ENCODE data around the gene NFATC1.
A peak's percentile ranks its signal among the peaks of the same experiment; 100 is the strongest.

NFATC1 gene

DNA sequence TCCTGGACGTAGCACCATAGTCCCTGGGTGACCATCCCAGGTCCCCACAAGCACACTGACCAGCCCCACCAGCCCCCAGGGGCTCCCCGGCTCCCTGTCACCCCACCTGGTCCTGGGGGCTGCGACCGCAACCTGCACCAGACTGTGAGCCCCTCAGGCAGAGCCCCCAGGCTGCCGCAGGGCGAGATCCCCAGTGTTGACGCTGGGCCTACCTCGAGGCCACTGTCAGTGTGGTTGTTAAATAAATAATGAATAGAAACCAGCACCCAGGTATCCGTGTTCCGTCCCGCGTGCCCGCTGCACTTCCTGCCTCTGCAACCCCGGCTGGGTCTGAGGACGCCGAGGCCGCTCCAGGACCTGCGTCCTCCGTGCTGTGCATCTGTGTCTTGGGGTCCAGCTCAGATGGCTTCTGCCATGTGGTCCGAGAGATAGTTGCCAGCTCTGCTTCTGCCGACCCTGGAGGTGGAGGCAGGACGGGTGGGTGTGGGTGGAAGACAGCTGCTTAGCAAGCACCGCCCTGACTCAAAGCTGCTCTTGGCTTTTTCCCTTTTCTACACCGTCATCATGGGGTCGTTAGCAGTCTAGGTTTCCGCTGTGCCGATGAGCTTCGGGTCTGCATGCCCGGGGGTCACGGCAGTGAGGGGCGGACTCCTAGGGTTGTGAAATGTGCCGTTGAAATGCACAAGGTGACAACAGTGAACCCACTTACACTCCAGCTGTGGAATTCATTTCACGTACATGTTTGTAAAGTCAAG lies 74.2 kb downstream of the NFATC1 start:
- H3K14ac ChIP-seq (ENCODE audit: low read length): no peak overlapping the region
- H3K36me3 ChIP-seq (replicated peaks in 1 of 2; ENCODE audit: control insufficient read depth in 2 of 2, insufficient read depth in 2 of 2, low read length in 2 of 2): peaks cover 0 to 3% of the 10 kb centered on the region in 2 donors
- no peak overlapping the region for H4K91ac ChIP-seq (ENCODE audit: low read depth, low read length, poor library complexity)
- H2BK15ac ChIP-seq (ENCODE audit: low read length): no peak overlapping the region
- H2AFZ ChIP-seq (ENCODE audit: low read length): no peak overlapping the region
- H2BK5ac ChIP-seq (ENCODE audit: low read length): peak overlapping the region; percentile 83
- peak overlapping the region; percentile 27 for H3K9ac ChIP-seq (ENCODE audit: low read depth, low read length, poor library complexity)
- peak overlapping the region; percentile 16 for H3K23ac ChIP-seq (ENCODE audit: low read depth, low read length, poor library complexity)
- peak overlapping the region; percentile 16 for H2BK120ac ChIP-seq (ENCODE audit: low read depth, low read length)
- no peaks in the 10 kb centered on the region for H3K9me3 ChIP-seq (replicated peaks in 1 of 2; ENCODE audit: control insufficient read depth in 2 of 2, insufficient read depth in 1 of 2, low read depth in 1 of 2, low read length in 2 of 2)
- H3K4me3 ChIP-seq (ENCODE audit: low read length in 2 of 2): no peak overlapping the region
- H3K18ac ChIP-seq (ENCODE audit: low read length): peak overlapping the region; percentile 1
- peak overlapping the region; percentile 96 for H2AK5ac ChIP-seq (ENCODE audit: low read depth, low read length)
- H3K27ac ChIP-seq (replicated peaks; ENCODE audit: low read length): no peak overlapping the region
- no peak overlapping the region for H3K4ac ChIP-seq (ENCODE audit: low read length)
- H3K27me3 ChIP-seq (ENCODE audit: control insufficient read depth in 3 of 3, insufficient read depth in 3 of 3, low read depth in 1 of 3, low read length in 3 of 3): no peaks in the 10 kb centered on the region
- no CpG with 5 or more reads among the region's 33 CpGs for WGBS, 2 donors (ENCODE audit: extremely low coverage in 2 of 2, insufficient read length in 2 of 2, insufficient replicate concordance in 1 of 2)
- DNase-seq (ENCODE audit: low spot score): no peak
- H2BK12ac ChIP-seq (ENCODE audit: low read length): no peak overlapping the region
- H3K4me1 ChIP-seq (ENCODE audit: control insufficient read depth in 2 of 2, insufficient read depth in 1 of 2, low read depth in 1 of 2, low read length in 2 of 2): peaks cover 2 to 15% of the 10 kb centered on the region in 2 donors
- no peak overlapping the region for H3K4me2 ChIP-seq (ENCODE audit: insufficient read depth, low read length, poor library complexity, severe bottlenecking)
- H3K79me1 ChIP-seq (ENCODE audit: low read depth, low read length): no peaks in the 10 kb centered on the region
- H4K8ac ChIP-seq (ENCODE audit: low read depth, low read length): no peak overlapping the region

- peak overlapping the region; percentile 37 for H3K23ac ChIP-seq (ENCODE audit: low read depth, low read length, poor library complexity)
- no peak overlapping the region for H3K27ac ChIP-seq (replicated peaks; ENCODE audit: low read length)
- no peak overlapping the region for H2BK15ac ChIP-seq (ENCODE audit: low read length)
- no peak for DNase-seq (ENCODE audit: low spot score)
- peaks cover 1 to 10% of the 10 kb centered on the region in 2 donors for H3K4me1 ChIP-seq (ENCODE audit: control insufficient read depth in 2 of 2, insufficient read depth in 1 of 2, low read depth in 1 of 2, low read length in 2 of 2)
- H2AFZ ChIP-seq (ENCODE audit: low read length): no peak overlapping the region
- H3K18ac ChIP-seq (ENCODE audit: low read length): peak overlapping the region; percentile 90
- H3K9ac ChIP-seq (ENCODE audit: low read depth, low read length, poor library complexity): no peak overlapping the region
- H3K36me3 ChIP-seq (replicated peaks in 1 of 2; ENCODE audit: control insufficient read depth in 2 of 2, insufficient read depth in 2 of 2, low read length in 2 of 2): peaks cover 0 to 3% of the 10 kb centered on the region in 2 donors
- H3K9me3 ChIP-seq (replicated peaks in 1 of 2; ENCODE audit: control insufficient read depth in 2 of 2, insufficient read depth in 1 of 2, low read depth in 1 of 2, low read length in 2 of 2): no peaks in the 10 kb centered on the region
- no CpG with 5 or more reads among the region's 21 CpGs for WGBS, 2 donors (ENCODE audit: extremely low coverage in 2 of 2, insufficient read length in 2 of 2, insufficient replicate concordance in 1 of 2)
- no peak overlapping the region for H4K91ac ChIP-seq (ENCODE audit: low read depth, low read length, poor library complexity)
- H3K4me2 ChIP-seq (ENCODE audit: insufficient read depth, low read length, poor library complexity, severe bottlenecking): no peak overlapping the region
- no peak overlapping the region for H3K4me3 ChIP-seq (ENCODE audit: low read length in 2 of 2)
- H2BK120ac ChIP-seq (ENCODE audit: low read depth, low read length): no peak overlapping the region
- H3K14ac ChIP-seq (ENCODE audit: low read length): no peak overlapping the region
- H4K8ac ChIP-seq (ENCODE audit: low read depth, low read length): no peak overlapping the region
- H2BK5ac ChIP-seq (ENCODE audit: low read length): peak overlapping the region; percentile 71
- no peak overlapping the region for H3K4ac ChIP-seq (ENCODE audit: low read length)
- H3K79me1 ChIP-seq (ENCODE audit: low read depth, low read length): no peaks in the 10 kb centered on the region
- H2AK5ac ChIP-seq (ENCODE audit: low read depth, low read length): peak overlapping the region; percentile 34
- H2BK12ac ChIP-seq (ENCODE audit: low read length): no peak overlapping the region
- no peaks in the 10 kb centered on the region for H3K27me3 ChIP-seq (ENCODE audit: control insufficient read depth in 3 of 3, insufficient read depth in 3 of 3, low read depth in 1 of 3, low read length in 3 of 3)
Measured at GRCh38 chr18:79470547-79470946, 74.8 kb downstream of the NFATC1 start.

DNA sequence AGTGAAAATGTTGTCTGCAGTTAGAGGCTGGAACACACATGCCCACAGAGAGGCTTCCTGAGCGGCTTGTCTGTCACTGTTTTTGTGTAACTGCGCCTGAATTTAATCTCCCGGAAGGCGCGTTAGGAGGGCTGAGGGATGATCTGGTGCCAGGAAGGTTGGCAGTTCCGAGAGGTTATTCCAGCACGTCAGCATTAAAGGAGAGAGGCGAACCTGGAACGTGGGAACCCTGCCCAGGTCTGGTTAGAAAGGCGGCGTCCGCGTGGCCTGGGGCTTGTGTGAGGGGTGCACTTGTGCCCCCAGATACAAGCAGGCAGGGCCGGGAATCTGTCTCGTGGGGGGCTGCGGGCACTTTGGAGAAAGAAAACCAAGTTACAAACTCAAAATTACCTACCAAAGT lies 75.3 kb downstream of the NFATC1 start:
- peak overlapping the region; percentile 71 for H2BK5ac ChIP-seq (ENCODE audit: low read length)
- peak overlapping the region; percentile 84 for H2AK5ac ChIP-seq (ENCODE audit: low read depth, low read length)
- H3K23ac ChIP-seq (ENCODE audit: low read depth, low read length, poor library complexity): no peak overlapping the region
- WGBS, 2 donors (ENCODE audit: extremely low coverage in 2 of 2, insufficient read length in 2 of 2, insufficient replicate concordance in 1 of 2): no CpG with 5 or more reads among the region's 16 CpGs
- no peak for DNase-seq (ENCODE audit: low spot score)
- no peaks in the 10 kb centered on the region for H3K9me3 ChIP-seq (replicated peaks in 1 of 2; ENCODE audit: control insufficient read depth in 2 of 2, insufficient read depth in 1 of 2, low read depth in 1 of 2, low read length in 2 of 2)
- no peak overlapping the region for H2BK120ac ChIP-seq (ENCODE audit: low read depth, low read length)
- no peaks in the 10 kb centered on the region for H3K27me3 ChIP-seq (ENCODE audit: control insufficient read depth in 3 of 3, insufficient read depth in 3 of 3, low read depth in 1 of 3, low read length in 3 of 3)
- H4K8ac ChIP-seq (ENCODE audit: low read depth, low read length): no peak overlapping the region
- H2BK12ac ChIP-seq (ENCODE audit: low read length): no peak overlapping the region
- no peak overlapping the region for H2AFZ ChIP-seq (ENCODE audit: low read length)
- no peak overlapping the region for H3K4me2 ChIP-seq (ENCODE audit: insufficient read depth, low read length, poor library complexity, severe bottlenecking)
- peak overlapping the region; percentile 90 for H3K18ac ChIP-seq (ENCODE audit: low read length)
- no peak overlapping the region for H2BK15ac ChIP-seq (ENCODE audit: low read length)
- no peak overlapping the region for H3K9ac ChIP-seq (ENCODE audit: low read depth, low read length, poor library complexity)
- H3K27ac ChIP-seq (replicated peaks; ENCODE audit: low read length): no peak overlapping the region
- H3K4me1 ChIP-seq (ENCODE audit: control insufficient read depth in 2 of 2, insufficient read depth in 1 of 2, low read depth in 1 of 2, low read length in 2 of 2): peaks cover 0 to 6% of the 10 kb centered on the region in 2 donors
- H3K14ac ChIP-seq (ENCODE audit: low read length): no peak overlapping the region
- H3K4me3 ChIP-seq (ENCODE audit: low read length in 2 of 2): no peak overlapping the region
- no peak overlapping the region for H4K91ac ChIP-seq (ENCODE audit: low read depth, low read length, poor library complexity)
- peaks cover 0 to 3% of the 10 kb centered on the region in 2 donors for H3K36me3 ChIP-seq (replicated peaks in 1 of 2; ENCODE audit: control insufficient read depth in 2 of 2, insufficient read depth in 2 of 2, low read length in 2 of 2)
- no peaks in the 10 kb centered on the region for H3K79me1 ChIP-seq (ENCODE audit: low read depth, low read length)
- H3K4ac ChIP-seq (ENCODE audit: low read length): no peak overlapping the region

DNA sequence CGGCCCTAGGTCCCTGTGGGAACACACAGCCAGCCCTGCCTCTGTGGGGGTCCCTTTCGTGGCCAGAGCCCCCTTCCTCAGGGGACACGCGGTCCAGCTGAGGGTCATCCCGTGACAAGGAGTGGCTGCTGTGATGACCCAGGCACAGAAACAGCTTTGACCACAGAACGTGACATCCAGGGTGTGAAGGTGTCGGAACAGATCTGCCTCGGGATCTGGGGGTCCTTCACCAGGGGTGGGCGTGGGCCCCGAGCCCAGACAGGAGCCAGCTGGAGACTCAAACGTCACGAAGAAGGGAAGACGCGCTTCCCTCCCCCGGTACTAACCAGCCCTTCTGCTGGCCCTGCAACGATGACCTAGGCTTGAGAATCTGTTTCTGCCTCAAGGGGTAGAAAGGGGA lies 75.9 kb downstream of the NFATC1 start:
- Histone ChIP-seq H4K8ac (ENCODE audit: low read depth, low read length) (no peak overlapping the region), H2BK15ac (ENCODE audit: low read length) (peak overlapping the region; percentile 87), H3K23ac (ENCODE audit: low read depth, low read length, poor library complexity) (peak overlapping the region; percentile 25), H3K36me3 (replicated peaks in 1 of 2; ENCODE audit: control insufficient read depth in 2 of 2, insufficient read depth in 2 of 2, low read length in 2 of 2) (peaks cover 0 to 3% of the 10 kb centered on the region in 2 donors), H3K27ac (replicated peaks; ENCODE audit: low read length) (no peak overlapping the region), H2BK5ac (ENCODE audit: low read length) (no peak overlapping the region), H3K14ac (ENCODE audit: low read length) (peak overlapping the region; percentile 89), H3K4me3 (ENCODE audit: low read length in 2 of 2) (no peak overlapping the region), H3K9ac (ENCODE audit: low read depth, low read length, poor library complexity) (no peak overlapping the region), H2BK12ac (ENCODE audit: low read length) (no peak overlapping the region), H2AK5ac (ENCODE audit: low read depth, low read length) (peak overlapping the region; percentile 84), H3K18ac (ENCODE audit: low read length) (peak overlapping the region; percentile 80), H4K91ac (ENCODE audit: low read depth, low read length, poor library complexity) (no peak overlapping the region), H2BK120ac (ENCODE audit: low read depth, low read length) (peak overlapping the region; percentile 54), H3K4ac (ENCODE audit: low read length) (no peak overlapping the region), H3K4me1 (ENCODE audit: control insufficient read depth in 2 of 2, insufficient read depth in 1 of 2, low read depth in 1 of 2, low read length in 2 of 2) (peaks cover 0 to 6% of the 10 kb centered on the region in 2 donors), H3K27me3 (ENCODE audit: control insufficient read depth in 3 of 3, insufficient read depth in 3 of 3, low read depth in 1 of 3, low read length in 3 of 3) (no peaks in the 10 kb centered on the region), H3K9me3 (replicated peaks in 1 of 2; ENCODE audit: control insufficient read depth in 2 of 2, insufficient read depth in 1 of 2, low read depth in 1 of 2, low read length in 2 of 2) (peaks cover 0 to 2% of the 10 kb centered on the region in 2 donors), H3K79me1 (ENCODE audit: low read depth, low read length) (no peaks in the 10 kb centered on the region), H2AFZ (ENCODE audit: low read length) (no peak overlapping the region), H3K4me2 (ENCODE audit: insufficient read depth, low read length, poor library complexity, severe bottlenecking) (no peak overlapping the region)
- WGBS, 2 donors (ENCODE audit: extremely low coverage in 2 of 2, insufficient read length in 2 of 2, insufficient replicate concordance in 1 of 2): no CpG with 5 or more reads among the region's 16 CpGs
- DNase-seq (ENCODE audit: low spot score): no peak

Data from neuronal stem cell (in vitro differentiated cells).